ENCODE data around the gene ANXA7.
"Not testable (repeated sequence)": the region's sequence is repeated elsewhere in the genome, so short reads cannot be mapped to it uniquely, and the experiment has no call there.

Gene ANXA7

GRCh38 chr10:73333202-73333601 lies 80.7 kb downstream of the ANXA7 start:
- no peak for FAIRE-seq

- FAIRE-seq = no peak
Observed at GRCh38 chr10:73332379-73332778, 81.5 kb downstream of the ANXA7 start.

GRCh38 chr10:73328523-73328922 lies 85.3 kb downstream of the ANXA7 start:
- not testable (repeated sequence) for FAIRE-seq

GRCh38 chr10:73325290-73325689 lies 88.6 kb downstream of the ANXA7 start:
- not testable (repeated sequence) for FAIRE-seq
